ENCODE data around the gene WNT2B.

WNT2B gene

GRCh38 chr1:112501810-112502641, 6.7 kb upstream of the WNT2B start:
- Histone ChIP-seq H3K9me3 (no peaks in the 10 kb centered on the region), H3K27me3 (peaks cover 0 to 27% of the 10 kb centered on the region in 2 donors), H3K27ac (no peak overlapping the region), H3K4me1 (peaks cover 0 to 15% (median 8%) of the 10 kb centered on the region in 4 donors), H3K36me3 (no peaks in the 10 kb centered on the region), H3K4me3 (peak overlapping the region; percentile 49 to 53)
- peak in 1 of 2 experiments; percentile 52 for TF ChIP-seq CTCF (IDR thresholded peaks at IDR 0.05)
- DNase-seq = peak; percentile 53 to 78
- intact Hi-C loops (cut with DNase I; ENCODE audit: low total_unique reads) = no loop called here

- H3K27me3 ChIP-seq = peaks cover 0 to 35% of the 10 kb centered on the region in 2 donors
- intact Hi-C loops (cut with DNase I; ENCODE audit: low total_unique reads) = no loop called here
- TF ChIP-seq CTCF (IDR thresholded peaks at IDR 0.05) = no peak
- no peaks in the 10 kb centered on the region for H3K9me3 ChIP-seq
- H3K27ac ChIP-seq = no peak overlapping the region
- no peak overlapping the region for H3K4me3 ChIP-seq
- DNase-seq = no peak
- H3K4me1 ChIP-seq = peaks cover 0 to 19% (median 11%) of the 10 kb centered on the region in 4 donors
- H3K36me3 ChIP-seq = no peaks in the 10 kb centered on the region
Observed at GRCh38 chr1:112502826-112503225, 5.9 kb upstream of the WNT2B start.

DNA sequence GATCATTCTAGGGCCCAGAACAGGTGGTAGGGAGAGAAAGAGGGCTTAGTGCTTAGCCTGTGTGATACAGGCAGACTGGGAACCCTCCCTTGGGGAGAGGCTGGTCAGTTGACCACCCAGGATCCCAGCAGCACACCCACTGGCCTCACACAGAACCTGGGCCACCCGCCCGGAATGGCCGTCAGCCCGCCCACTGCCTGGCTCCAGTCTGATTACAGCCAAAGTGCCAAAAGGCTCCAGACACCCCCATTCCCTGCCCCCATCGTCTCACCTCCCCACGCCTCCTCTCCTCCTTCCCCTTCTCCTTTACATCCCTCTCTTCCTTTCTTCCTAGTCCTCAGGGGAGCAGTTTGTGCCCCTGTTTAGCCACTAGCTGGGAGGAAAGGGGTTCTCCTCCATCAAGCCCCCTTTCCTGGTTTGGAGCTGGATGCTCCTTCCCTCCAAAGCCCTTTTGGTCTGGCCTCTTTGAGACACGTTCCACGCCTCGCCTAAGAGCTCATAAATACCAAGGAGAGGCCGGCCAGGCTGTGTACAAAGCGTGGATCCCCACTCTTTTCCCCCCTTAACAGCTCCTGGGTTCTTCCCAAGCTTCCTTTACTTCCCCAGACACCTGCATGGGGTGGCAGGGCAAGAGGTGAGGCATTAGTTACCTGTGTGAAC, 4.6 kb upstream of the WNT2B start:
- no peak for TF ChIP-seq CTCF (IDR thresholded peaks at IDR 0.05)
- no peaks in the 10 kb centered on the region for H3K9me3 ChIP-seq
- DNase-seq = no peak
- H3K4me3 ChIP-seq = no peak overlapping the region
- H3K4me1 ChIP-seq = peaks cover 0 to 32% (median 24%) of the 10 kb centered on the region in 4 donors
- no peak overlapping the region for H3K27ac ChIP-seq
- no peaks in the 10 kb centered on the region for H3K36me3 ChIP-seq
- intact Hi-C loops (cut with DNase I; ENCODE audit: low total_unique reads) = no loop called here
- H3K27me3 ChIP-seq = peaks cover 0 to 48% of the 10 kb centered on the region in 2 donors

GRCh38 chr1:112504661-112505399, 3.9 kb upstream of the WNT2B start:
- no peak for DNase-seq
- H3K27ac ChIP-seq = no peak overlapping the region
- no peak overlapping the region for H3K4me3 ChIP-seq
- H3K27me3 ChIP-seq = peaks cover 0 to 54% of the 10 kb centered on the region in 2 donors
- intact Hi-C loops (cut with DNase I; ENCODE audit: low total_unique reads) = no loop called here
- TF ChIP-seq CTCF (IDR thresholded peaks at IDR 0.05) = no peak
- H3K4me1 ChIP-seq = peaks cover 0 to 36% (median 25%) of the 10 kb centered on the region in 4 donors
- H3K36me3 ChIP-seq = no peaks in the 10 kb centered on the region
- no peaks in the 10 kb centered on the region for H3K9me3 ChIP-seq

- H3K4me1 ChIP-seq = peaks cover 0 to 36% (median 25%) of the 10 kb centered on the region in 4 donors
- TF ChIP-seq CTCF (IDR thresholded peaks at IDR 0.05) = no peak
- no peak overlapping the region for H3K4me3 ChIP-seq
- H3K36me3 ChIP-seq = no peaks in the 10 kb centered on the region
- no peak overlapping the region for H3K27ac ChIP-seq
- peaks cover 0 to 54% of the 10 kb centered on the region in 2 donors for H3K27me3 ChIP-seq
- intact Hi-C loops (cut with DNase I; ENCODE audit: low total_unique reads) = no loop called here
- DNase-seq = no peak
- H3K9me3 ChIP-seq = no peaks in the 10 kb centered on the region
Observed at GRCh38 chr1:112505400-112505785, 3.4 kb upstream of the WNT2B start.

Measured in tibial artery (tissue), 4 donors.